Measurements from ENCODE around the gene NEMP2. TPM values are rescaled to one million over a fixed set of nuclear protein-coding genes. Genes with fewer than 3 reads are reported as not detected.

Gene NEMP2
- total and polyA plus RNA-seq, 2 experiments from 2014 or later = 3.2 to 9.9 TPM

DNA sequence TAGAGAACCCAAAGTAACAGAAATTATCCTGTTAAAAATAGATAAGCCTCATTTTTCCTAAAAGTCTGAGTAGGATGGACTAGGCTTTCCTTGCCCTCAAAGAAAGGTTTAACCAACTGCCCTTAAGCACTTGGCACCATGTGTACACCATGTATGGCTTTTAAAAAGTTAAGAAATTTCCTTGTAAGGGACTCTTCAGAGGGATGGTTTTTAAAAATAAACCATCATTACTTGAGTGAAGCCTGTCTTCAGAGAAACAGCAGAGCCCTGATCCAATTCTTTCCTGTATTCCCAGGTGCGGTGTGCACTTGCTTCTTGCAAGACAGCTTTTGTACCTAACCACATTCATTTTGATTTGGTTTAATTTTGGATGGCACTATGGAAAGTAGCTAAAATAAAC lies 1.1 kb upstream of the NEMP2 start:
- peak overlapping the region; percentile 79 for H3K4me2 ChIP-seq
- peak overlapping the region; percentile 63 for H3K4me3 ChIP-seq
- peaks cover 19% of the 10 kb centered on the region for H3K4me1 ChIP-seq (ENCODE audit: insufficient read depth)
- H3K27me3 ChIP-seq = no peaks in the 10 kb centered on the region
- H3K79me2 ChIP-seq = peaks cover 19% of the 10 kb centered on the region
- 81% methylated on average over 1 of the region's 1 CpG for WGBS (ENCODE audit: low lambda C conversion rate, missing lambda C conversion rate)
- no peaks in the 10 kb centered on the region for H3K36me3 ChIP-seq (replicated peaks; ENCODE audit: insufficient read depth, low read depth)
- peak overlapping the region; percentile 98 for H3K27ac ChIP-seq
- H3K9me2 ChIP-seq (replicated peaks; ENCODE audit: insufficient read depth) = no peaks in the 10 kb centered on the region
- H2AFZ ChIP-seq = peak overlapping the region; percentile 99
- H4K20me1 ChIP-seq (ENCODE audit: insufficient read depth, poor library complexity, severe bottlenecking) = no peaks in the 10 kb centered on the region
- TF ChIP-seq EZH2 (IDR thresholded peaks at IDR 0.05; ENCODE audit: borderline replicate concordance) = no peak
- no peak for TF ChIP-seq EZH2phosphoT487 (IDR thresholded peaks at IDR 0.05; ENCODE audit: low read depth, severe bottlenecking, unreplicated experiment)
- no peak for TF ChIP-seq CTCF (IDR thresholded peaks at IDR 0.05; ENCODE audit: poor library complexity)
- no peak for DNase-seq (ENCODE audit: low spot score)
- H3K9me3 ChIP-seq (ENCODE audit: low read depth) = peaks cover 12% of the 10 kb centered on the region

DNA sequence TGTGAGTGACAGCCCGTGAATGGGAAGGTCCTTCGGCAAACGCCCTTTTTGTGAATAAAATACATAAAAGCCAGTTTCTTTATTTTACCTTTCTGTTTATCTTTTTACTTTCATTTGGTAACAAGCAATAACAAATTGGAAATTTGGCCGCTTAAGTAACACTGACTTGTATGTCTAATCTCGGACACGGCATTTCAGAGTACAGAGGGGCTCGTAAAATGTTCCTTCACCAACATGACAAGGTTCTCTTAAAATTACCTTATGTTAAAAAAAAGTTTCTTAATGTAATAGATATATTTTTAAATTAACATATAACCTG lies 558 bp upstream of the NEMP2 start:
- no peaks in the 10 kb centered on the region for H4K20me1 ChIP-seq (ENCODE audit: insufficient read depth, poor library complexity, severe bottlenecking)
- peak overlapping the region; percentile 63 for H3K4me3 ChIP-seq
- peak overlapping the region; percentile 98 for H3K27ac ChIP-seq
- H3K79me2 ChIP-seq = peaks cover 15% of the 10 kb centered on the region
- WGBS (ENCODE audit: low lambda C conversion rate, missing lambda C conversion rate) = 17% methylated on average over 7 of the region's 7 CpGs
- no peak for DNase-seq (ENCODE audit: low spot score)
- H3K36me3 ChIP-seq (replicated peaks; ENCODE audit: insufficient read depth, low read depth) = no peaks in the 10 kb centered on the region
- H3K4me1 ChIP-seq (ENCODE audit: insufficient read depth) = peaks cover 23% of the 10 kb centered on the region
- H3K9me3 ChIP-seq (ENCODE audit: low read depth) = peaks cover 8% of the 10 kb centered on the region
- H3K27me3 ChIP-seq = no peaks in the 10 kb centered on the region
- peak overlapping the region; percentile 99 for H2AFZ ChIP-seq
- peak overlapping the region; percentile 79 for H3K4me2 ChIP-seq
- no peaks in the 10 kb centered on the region for H3K9me2 ChIP-seq (replicated peaks; ENCODE audit: insufficient read depth)
- TF ChIP-seq EZH2 (IDR thresholded peaks at IDR 0.05; ENCODE audit: borderline replicate concordance) (no peak), CTCF (IDR thresholded peaks at IDR 0.05; ENCODE audit: poor library complexity) (no peak), EZH2phosphoT487 (IDR thresholded peaks at IDR 0.05; ENCODE audit: low read depth, severe bottlenecking, unreplicated experiment) (no peak)

GRCh38 chr2:190533968-190534309 lies 583 bp downstream of the NEMP2 start:
- peaks cover 30% of the 10 kb centered on the region for H3K4me1 ChIP-seq (ENCODE audit: insufficient read depth)
- peaks cover 11% of the 10 kb centered on the region for H3K79me2 ChIP-seq
- H3K4me2 ChIP-seq = peak overlapping the region; percentile 79
- peak; percentile 43 for DNase-seq (ENCODE audit: low spot score)
- H3K27me3 ChIP-seq = no peaks in the 10 kb centered on the region
- H2AFZ ChIP-seq = peak overlapping the region; percentile 99
- no peak for TF ChIP-seq EZH2 (IDR thresholded peaks at IDR 0.05; ENCODE audit: borderline replicate concordance)
- TF ChIP-seq EZH2phosphoT487 (IDR thresholded peaks at IDR 0.05; ENCODE audit: low read depth, severe bottlenecking, unreplicated experiment) = no peak
- H3K9me3 ChIP-seq (ENCODE audit: low read depth) = no peaks in the 10 kb centered on the region
- H3K9me2 ChIP-seq (replicated peaks; ENCODE audit: insufficient read depth) = no peaks in the 10 kb centered on the region
- H3K36me3 ChIP-seq (replicated peaks; ENCODE audit: insufficient read depth, low read depth) = no peaks in the 10 kb centered on the region
- H3K4me3 ChIP-seq = peak overlapping the region; percentile 63
- 33% methylated on average over 13 of the region's 13 CpGs for WGBS (ENCODE audit: low lambda C conversion rate, missing lambda C conversion rate)
- H3K27ac ChIP-seq = peak overlapping the region; percentile 98
- H4K20me1 ChIP-seq (ENCODE audit: insufficient read depth, poor library complexity, severe bottlenecking) = no peaks in the 10 kb centered on the region

- WGBS (ENCODE audit: low lambda C conversion rate, missing lambda C conversion rate) = 97% methylated on average over 10 of the region's 10 CpGs
- Histone ChIP-seq H3K79me2 (peaks cover 11% of the 10 kb centered on the region), H3K27ac (peak overlapping the region; percentile 98), H2AFZ (peak overlapping the region; percentile 99), H3K4me3 (peak overlapping the region; percentile 63), H3K36me3 (replicated peaks; ENCODE audit: insufficient read depth, low read depth) (no peaks in the 10 kb centered on the region), H4K20me1 (ENCODE audit: insufficient read depth, poor library complexity, severe bottlenecking) (no peaks in the 10 kb centered on the region), H3K4me1 (ENCODE audit: insufficient read depth) (peaks cover 30% of the 10 kb centered on the region), H3K4me2 (peak overlapping the region; percentile 79), H3K9me3 (ENCODE audit: low read depth) (no peaks in the 10 kb centered on the region), H3K9me2 (replicated peaks; ENCODE audit: insufficient read depth) (no peaks in the 10 kb centered on the region), H3K27me3 (no peaks in the 10 kb centered on the region)
- no peak for TF ChIP-seq EZH2 (IDR thresholded peaks at IDR 0.05; ENCODE audit: borderline replicate concordance)
- TF ChIP-seq CTCF (IDR thresholded peaks at IDR 0.05; ENCODE audit: poor library complexity) = no peak
- TF ChIP-seq EZH2phosphoT487 (IDR thresholded peaks at IDR 0.05; ENCODE audit: low read depth, severe bottlenecking, unreplicated experiment) = no peak
- no peak for DNase-seq (ENCODE audit: low spot score)
Observed at GRCh38 chr2:190533175-190533967, 1.2 kb downstream of the NEMP2 start.
